GM20431 (cell line): Measurements from ENCODE around the gene SURF4.

Experiments used
- in situ Hi-C: fragments of 300-500 bp; cut with MseI, MboI; formaldehyde crosslinking; loops from one replicate; pipeline ENCODE4 v1.15.0; 2020; ENCODE audit warnings: low sequenced_read_pairs; ENCODE audit not compliant: unreplicated experiment

The SURF4 gene

GRCh38 chr9:133375724-133376654, at the start of gene SURF4, which contains the start of gene STKLD1:
Gene SURF4 (minus strand): TSS chr9:133376060. CDS start chr9:133375969, 91 bp downstream.
Gene STKLD1 (plus strand): TSS chr9:133376366. CDS start chr9:133376474, 108 bp downstream.
- in situ Hi-C loops, result no loop called here

GRCh38 chr9:133425049-133425632, 49.3 kb upstream of the SURF4 start:
- in situ Hi-C loops, result no loop called here

GRCh38 chr9:133424187-133424586, 48.3 kb upstream of the SURF4 start:
- in situ Hi-C loops, result no loop called here

GRCh38 chr9:133423216-133423615, 47.4 kb upstream of the SURF4 start:
- in situ Hi-C loops, result no loop called here

GRCh38 chr9:133421615-133422542, 46.0 kb upstream of the SURF4 start, which contains the start of gene ADAMTS13:
Gene ADAMTS13 (plus strand): TSS chr9:133422367. CDS start chr9:133422444, 77 bp downstream.
- in situ Hi-C loops, result no loop called here

- in situ Hi-C loops, result no loop called here
These were observed 44.5 kb upstream of the SURF4 start for GRCh38 chr9:133420392-133420827.

- in situ Hi-C loops, result no loop called here
These were observed 43.1 kb upstream of the SURF4 start for GRCh38 chr9:133419005-133419404.

GRCh38 chr9:133417541-133418461, 41.9 kb upstream of the SURF4 start, which contains the start of gene REXO4:
Gene REXO4 (minus strand): TSS chr9:133418010. CDS start chr9:133417844, 166 bp downstream.
- in situ Hi-C loops, result no loop called here

- in situ Hi-C loops, result no loop called here
These were observed 39.3 kb upstream of the SURF4 start for GRCh38 chr9:133415170-133415569.

- in situ Hi-C loops, result no loop called here
These were observed 32.2 kb upstream of the SURF4 start for GRCh38 chr9:133408042-133408441.

GRCh38 chr9:133406480-133407307, 30.8 kb upstream of the SURF4 start:
- in situ Hi-C loops, result no loop called here

GRCh38 chr9:133405508-133406438, 29.9 kb upstream of the SURF4 start:
- in situ Hi-C loops, result no loop called here

GRCh38 chr9:133404454-133405002, 28.7 kb upstream of the SURF4 start:
- in situ Hi-C loops, result no loop called here

- in situ Hi-C loops, result no loop called here
These were observed 28.1 kb upstream of the SURF4 start for GRCh38 chr9:133403766-133404453.

- in situ Hi-C loops, result no loop called here
These were observed 26.8 kb upstream of the SURF4 start for GRCh38 chr9:133402689-133403088.

- in situ Hi-C loops, result no loop called here
These were observed 25.7 kb upstream of the SURF4 start for GRCh38 chr9:133401588-133401987.
